ELR (cell line): ENCODE results near the gene CRISPLD2.
"Not testable (repeated sequence)": the region's sequence is repeated elsewhere in the genome, so short reads cannot be mapped to it uniquely, and the experiment has no call there.

Source experiments
- DNase-seq: peaks from one replicate; pipeline ENCODE4 v3.0.0-alpha.2; 2015; ENCODE audit warnings: low read depth

The CRISPLD2 gene

DNA sequence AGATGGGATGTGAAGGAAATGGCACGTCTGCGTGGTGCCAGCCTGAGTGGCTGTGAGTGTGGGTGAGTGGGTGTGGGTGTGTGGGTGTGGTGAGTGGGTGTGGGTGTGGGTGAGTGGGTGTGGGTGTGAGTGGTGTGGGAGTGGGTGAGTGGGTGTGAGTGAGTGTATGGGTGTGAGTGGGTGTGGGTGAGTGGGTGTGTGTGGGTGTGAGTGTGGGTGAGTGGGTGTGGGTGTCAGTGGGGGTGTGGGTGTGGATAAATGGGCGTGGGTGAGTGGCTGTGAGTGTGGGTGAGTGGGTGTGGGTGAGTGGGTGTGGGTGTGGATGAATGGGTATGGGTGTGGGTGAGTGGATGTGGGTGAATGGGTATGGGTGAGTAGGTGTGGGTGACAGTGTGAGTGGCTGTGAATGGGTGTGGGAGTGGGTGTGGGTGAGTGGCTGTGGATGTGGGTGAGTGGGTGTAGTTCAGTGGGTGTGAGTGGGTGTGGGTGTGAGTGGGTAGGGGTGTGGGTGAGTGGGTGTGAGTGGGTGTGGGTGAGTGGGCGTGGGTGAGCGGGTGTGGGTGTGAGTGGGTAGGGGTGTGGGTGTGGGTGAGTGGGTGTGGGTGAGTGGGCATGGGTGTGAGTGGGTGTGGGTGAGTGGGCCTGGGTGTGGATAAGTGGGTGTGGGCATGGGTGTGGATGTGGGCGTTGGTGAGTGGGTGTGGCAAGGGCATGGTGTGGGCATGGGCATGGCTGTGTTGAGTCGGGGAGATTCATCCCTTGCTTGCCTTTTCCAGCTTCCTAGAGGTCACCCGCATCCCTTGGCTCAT, 110.7 kb downstream of the CRISPLD2 start:
- DNase-seq = no peak

GRCh38 chr16:84931107-84931494, 111.3 kb downstream of the CRISPLD2 start:
- no peak for DNase-seq

DNA sequence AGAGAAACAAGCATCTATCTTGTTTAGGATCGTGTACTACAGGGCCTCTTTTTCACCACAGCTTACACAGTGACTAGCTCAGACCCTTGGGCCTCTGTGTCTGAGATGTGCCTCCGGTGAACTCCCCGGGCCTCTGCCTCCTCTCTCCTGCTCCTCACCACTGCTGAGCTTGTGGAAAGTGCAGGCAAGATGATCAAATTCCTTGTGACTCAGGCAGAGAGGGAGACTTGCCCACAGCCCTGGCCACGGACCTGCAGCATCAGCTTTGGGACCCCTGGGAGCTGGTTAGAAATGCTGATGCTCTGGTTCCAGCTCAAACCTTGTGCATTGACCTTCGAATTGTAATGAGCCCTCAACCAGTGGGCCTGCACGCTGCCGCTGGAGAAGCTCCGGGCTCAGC, 111.7 kb downstream of the CRISPLD2 start:
- DNase-seq = peak; percentile 44

DNA sequence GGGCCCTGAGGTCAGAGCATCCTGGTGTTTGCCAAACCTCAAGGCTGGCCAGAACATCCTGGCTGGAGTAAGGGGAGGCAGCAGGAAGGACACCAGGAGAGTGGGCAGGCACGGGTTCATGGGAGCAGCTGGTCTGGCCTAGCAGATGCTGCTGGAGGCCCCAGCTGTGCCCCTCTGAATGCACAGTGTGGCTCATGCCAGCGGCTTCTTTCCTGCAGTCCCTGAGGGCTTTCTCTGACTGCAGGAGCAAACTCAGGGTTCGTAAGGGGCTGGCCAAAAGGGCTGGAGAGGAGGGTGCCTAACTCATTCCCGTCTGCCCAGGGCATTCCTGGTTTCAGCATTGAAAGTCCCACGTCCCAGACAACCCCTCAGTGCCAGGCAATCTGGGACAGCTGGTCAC, 112.9 kb downstream of the CRISPLD2 start:
- no peak for DNase-seq

GRCh38 chr16:84933774-84934631, 114.2 kb downstream of the CRISPLD2 start:
- peak; percentile 59 for DNase-seq

GRCh38 chr16:84937196-84938005, 117.6 kb downstream of the CRISPLD2 start:
- DNase-seq = no peak

DNA sequence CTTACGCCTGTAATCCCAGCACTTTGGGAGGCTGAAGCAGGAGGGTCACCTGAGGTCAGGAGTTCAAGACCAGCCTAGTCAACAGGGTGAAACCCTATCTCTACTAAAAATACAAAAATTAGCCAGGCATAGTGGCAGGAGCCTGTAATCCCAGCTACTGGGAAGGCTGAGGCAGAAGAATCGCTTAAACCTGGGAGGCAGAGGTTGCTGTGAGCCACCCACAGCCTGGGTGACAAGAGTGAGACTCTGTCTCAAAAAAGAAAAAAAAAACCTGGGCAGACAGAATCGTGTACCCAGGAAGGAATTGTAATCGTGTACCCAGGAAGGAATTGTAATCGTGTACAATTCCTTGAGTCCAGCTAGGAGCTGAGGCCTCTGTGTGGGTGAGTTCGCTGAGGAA, 118.8 kb downstream of the CRISPLD2 start:
- not testable (repeated sequence) for DNase-seq

DNA sequence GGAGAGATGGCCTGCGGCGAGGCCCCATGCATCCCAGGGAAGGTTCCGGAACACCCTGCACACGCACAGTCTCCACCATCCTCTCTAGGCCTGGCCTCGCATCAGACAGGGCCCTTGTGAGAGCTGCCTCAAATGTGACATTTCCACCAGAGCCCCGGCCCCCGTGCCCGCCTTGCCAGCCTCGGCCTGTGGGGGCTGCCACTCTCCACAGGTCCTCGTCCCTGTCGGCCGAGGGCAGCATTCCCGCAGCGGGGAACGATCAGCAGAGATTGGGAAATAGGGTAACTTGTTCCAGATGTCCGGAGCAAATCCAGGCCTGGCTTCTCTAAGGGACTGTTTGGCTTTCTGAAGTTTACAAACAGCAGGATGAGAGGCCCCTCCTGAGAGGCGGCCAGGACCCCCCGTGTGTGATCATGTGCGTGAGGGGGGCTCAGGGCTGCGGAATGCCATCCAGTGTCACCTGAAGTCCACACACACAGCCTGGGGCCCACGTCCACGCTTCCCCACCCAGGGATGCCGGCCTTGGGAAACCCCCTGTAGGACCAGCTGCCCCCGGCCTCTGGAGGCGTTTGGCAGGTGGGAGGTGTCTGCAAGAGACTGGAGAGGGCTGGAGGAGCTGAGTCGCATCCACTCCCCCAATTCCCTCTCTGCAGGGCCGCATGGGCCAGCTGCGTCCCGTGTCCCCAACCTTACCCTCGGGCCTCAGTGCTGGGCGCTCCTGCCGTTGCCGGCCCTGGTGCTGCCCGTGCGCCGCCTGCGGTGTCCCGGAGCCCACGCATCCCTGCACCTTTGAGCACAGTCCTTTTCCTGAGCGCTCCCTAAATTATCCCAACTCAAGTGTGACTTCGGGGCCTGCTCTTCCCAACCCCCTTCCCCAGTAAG, 121.1 kb downstream of the CRISPLD2 start:
- no peak for DNase-seq

DNA sequence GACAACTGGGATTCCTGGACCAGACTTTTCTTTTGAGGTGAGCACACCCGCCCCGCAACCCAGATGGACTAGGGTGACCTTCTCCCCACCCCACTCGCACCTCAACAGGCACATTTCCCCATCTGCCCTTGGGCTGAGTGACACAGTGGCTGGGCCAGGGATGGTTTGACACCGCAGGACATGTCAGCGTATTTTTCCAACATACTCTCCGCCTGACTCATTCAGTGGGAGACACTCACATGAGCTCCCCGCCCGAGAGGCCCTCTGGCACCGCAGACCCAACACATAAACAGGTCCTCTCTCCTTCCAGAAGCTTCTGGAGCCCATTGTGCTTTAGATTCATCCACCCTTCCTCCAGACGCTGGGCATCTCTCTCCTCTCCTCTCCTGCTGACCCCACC, 122.1 kb downstream of the CRISPLD2 start:
- DNase-seq = peak; percentile 96

GRCh38 chr16:84942786-84943185, 123.0 kb downstream of the CRISPLD2 start:
- DNase-seq = peak; percentile 62

DNA sequence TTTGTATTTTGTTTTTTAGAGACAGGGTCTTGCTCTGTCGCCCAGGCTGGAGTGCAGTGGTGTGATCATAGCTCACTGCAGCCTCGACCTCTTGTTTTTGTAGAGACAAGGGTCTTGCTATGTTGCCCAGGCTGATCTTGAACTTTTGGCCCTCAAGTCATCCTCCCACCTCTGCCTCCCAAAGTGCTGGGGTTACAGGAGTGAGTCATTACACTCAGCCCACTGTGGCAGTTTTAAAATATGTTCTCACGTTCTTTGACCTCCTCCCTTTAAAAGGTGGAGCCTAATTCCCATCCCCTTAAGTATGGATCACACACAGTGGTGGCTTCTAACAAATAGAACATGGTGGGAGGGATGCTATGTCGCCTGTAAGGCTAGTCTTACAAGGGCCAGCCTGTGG, 123.8 kb downstream of the CRISPLD2 start:
- peak; percentile 45 for DNase-seq

DNA sequence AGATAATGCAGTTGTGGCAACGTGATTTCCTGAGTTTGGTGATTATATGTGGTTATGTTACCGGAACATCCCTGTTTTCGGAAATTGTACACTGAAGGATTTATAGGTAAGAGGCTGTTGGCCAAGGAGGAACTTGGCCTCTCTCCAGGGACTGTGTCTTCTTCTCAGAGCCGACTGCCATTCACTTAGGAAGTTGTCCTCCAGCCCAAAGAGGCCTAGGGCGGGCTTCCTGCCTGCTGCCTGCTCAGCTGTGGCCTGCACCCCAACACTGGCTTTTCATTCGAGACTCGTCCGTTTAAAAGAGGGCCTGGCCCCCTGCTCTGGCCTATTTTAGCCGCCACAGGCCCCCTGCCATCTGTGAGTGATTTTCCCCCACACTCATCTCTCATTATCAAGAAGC, 127.2 kb downstream of the CRISPLD2 start:
- no peak for DNase-seq

GRCh38 chr16:84947996-84948850, 128.4 kb downstream of the CRISPLD2 start:
- no peak for DNase-seq

DNA sequence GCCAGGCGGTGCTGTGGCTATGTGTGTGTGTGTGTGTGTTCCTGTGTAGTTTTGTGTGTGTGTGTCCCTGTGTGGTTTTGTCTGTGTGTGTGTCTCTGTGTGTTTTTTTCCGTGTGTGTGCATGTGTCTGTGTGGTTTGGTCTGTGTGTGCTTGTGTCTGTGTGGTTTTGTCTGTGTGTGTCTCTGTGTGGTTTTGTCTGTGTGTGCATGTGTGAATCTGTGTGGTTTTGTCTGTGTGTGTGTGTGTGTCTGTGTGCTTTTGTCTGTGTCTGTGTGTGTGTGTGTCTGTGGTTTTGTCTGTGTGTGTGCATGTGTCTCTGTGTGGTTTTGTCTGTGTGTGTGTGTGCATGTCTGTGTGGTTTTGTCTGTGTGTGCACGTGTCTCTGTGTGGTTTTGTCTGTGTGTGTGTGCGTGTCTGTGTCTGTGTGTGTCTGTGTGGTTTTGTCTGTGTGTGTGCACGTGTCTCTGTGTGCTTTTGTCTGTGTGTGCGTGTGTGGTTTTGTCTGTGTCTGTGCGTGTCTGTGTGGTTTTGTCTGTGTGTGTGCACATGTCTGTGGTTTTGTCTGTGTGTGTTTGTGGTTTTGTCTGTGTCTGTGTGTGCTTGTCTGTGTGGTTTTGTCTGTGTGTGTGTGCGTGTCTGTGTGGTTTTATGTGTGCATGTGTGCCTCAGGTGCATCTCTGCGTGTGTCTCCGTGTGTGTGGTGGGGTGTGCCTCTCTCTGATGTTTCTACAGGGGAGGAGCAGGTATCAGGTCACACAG, 129.2 kb downstream of the CRISPLD2 start:
- no peak for DNase-seq

DNA sequence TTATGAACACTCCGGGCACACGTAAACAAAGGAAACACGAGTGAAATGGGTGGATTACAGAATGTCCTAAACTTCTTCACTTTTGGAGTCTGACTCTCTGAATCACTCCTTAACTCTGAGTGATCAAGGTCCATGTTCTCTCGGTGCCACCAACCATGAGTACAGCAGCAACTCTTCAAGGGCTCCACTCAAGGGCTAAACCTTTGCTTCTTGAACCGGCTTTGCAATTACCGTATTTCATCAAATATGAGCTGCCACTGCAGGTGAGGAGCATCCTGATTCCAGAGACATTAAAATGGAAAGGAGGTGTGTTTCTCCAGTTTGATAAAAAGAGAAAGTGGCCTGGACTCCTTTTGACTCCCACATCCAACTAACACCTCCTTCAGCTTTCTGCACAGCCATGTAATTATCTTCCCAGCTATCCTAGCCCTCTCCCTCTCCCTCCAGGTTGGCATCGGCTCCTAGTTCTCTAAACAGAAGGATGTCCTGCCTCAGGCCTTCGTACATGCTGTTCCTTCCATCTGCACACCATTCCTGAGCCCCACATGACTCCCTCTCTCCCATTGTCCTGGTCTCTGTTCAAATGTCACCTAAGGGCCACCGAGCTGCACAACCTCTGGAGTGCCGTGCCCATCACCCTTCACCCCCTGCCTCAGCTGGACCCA, 130.1 kb downstream of the CRISPLD2 start:
- DNase-seq = no peak

DNA sequence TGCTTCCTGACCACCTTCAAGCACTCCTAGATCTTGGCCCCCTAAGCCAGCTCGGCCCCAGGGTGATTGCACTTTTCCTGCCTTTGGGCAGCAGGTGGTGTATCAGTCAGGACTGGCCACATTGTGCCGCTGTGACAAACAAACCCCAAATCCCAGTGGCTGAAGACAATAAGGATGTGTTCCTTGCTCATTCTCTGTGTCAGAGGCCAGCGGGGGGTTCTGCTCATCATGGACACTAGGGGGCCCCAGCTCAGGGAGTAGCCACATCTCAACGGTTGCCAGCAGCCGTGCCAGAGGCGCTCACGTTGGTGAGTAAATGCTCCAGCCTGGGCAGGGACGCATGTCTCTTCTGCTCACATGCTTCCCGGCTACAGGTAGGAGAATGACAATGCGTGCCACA, 131.1 kb downstream of the CRISPLD2 start:
- peak; percentile 71 for DNase-seq

DNA sequence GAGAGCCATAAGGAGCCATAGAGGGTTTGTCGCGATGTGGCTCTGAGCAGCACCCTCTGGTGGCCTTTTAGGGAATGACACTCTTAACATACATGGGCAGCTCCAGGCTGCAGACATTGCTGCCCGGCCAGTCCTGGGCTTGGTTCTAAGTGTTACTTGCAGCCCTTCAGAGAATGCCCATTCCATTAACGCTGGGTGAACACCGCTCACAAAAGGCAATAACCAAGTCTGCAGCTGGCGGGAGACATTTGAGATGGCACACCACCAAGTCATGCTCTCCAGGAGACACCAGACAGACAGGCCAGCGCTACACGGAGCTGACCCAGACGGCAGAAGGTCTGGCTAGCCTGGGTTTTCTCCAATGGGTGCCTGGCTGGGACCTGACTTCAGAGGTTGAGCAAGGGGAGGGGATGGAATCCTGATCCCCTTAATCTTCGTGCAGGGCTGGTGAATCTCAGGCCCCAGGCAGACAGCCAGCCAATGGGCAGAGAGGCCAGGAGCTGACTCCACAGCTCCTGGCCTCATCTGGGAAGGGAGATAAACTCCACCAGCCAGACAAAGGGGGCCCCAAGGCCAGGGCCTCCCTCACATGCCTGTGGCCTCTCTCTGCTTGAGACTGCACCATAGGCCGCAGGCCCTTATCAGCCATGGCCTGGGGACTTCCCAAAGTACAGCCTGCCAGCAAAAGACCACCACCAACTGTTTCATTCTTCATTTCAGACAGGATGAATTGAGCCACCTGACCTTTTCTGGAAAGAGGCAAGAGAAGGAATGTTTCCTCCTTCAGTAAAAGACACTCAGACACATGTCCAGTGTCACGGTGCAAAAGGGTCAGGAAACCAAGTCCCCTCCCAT, 132.8 kb downstream of the CRISPLD2 start:
- DNase-seq = peak; percentile 87

DNA sequence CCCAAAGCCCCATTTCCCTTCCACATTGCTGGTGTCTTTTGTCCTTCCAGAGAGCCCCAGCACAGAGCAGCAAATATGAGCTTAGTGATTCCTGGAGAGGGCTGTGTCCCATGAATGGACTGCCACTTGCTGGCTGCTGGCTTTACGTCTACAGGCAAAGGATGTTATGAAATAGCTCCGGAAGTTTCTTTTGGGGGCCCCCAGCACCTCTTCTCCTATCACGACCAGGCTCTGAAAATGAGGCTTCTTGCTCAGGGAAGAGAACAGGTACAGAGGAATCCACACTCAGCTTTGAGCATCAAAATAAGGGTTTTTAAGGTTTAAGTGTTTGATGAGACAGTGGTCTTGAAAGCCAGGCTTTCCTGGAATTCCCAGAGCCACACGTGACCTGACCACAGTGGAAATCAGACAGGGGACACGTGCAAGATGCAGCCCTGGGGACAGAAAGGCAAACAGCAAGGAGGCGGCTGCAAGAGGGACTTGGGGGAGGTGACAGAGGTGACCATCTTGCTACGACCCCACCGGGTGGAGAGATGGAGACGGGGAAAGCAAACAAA, 133.5 kb downstream of the CRISPLD2 start:
- DNase-seq = no peak
